ENCODE measurements around the gene FAM114A2. TPM values are rescaled to one million over a fixed set of nuclear protein-coding genes. Genes with fewer than 3 reads are reported as not detected.

Gene FAM114A2
- polyA plus RNA-seq, 1 of the 3 experiments (the other 2 are of a cell fraction): 9.0 TPM

GRCh38 chr5:154046486-154046885, 7.8 kb upstream of the FAM114A2 start:
- H3K79me2 ChIP-seq (ENCODE audit: insufficient read depth): peaks cover 67% of the 10 kb centered on the region
- DNase-seq: no peak
- H3K9ac ChIP-seq: no peak overlapping the region
- H3K4me3 ChIP-seq (ENCODE audit: low read depth in 2 of 2, low read length in 1 of 2): no peak overlapping the region
- no peaks in the 10 kb centered on the region; a peak in 2 of 4 replicates for H3K4me1 ChIP-seq (ENCODE audit: control insufficient read depth in 1 of 2, insufficient read depth in 2 of 2, low read depth in 1 of 2, low read length in 1 of 2)
- no peaks in the 10 kb centered on the region for H3K9me2 ChIP-seq
- H3F3A ChIP-seq (replicated peaks; ENCODE audit: insufficient read depth): no peaks in the 10 kb centered on the region
- no peaks in the 10 kb centered on the region for H3K9me3 ChIP-seq
- POLR2A ChIA-PET: no interaction called here
- H4K20me1 ChIP-seq (ENCODE audit: insufficient read depth): peaks cover 12% of the 10 kb centered on the region
- H3K27me3 ChIP-seq (ENCODE audit: insufficient read depth): no peaks in the 10 kb centered on the region
- peaks cover 28 to 73% of the 10 kb centered on the region in 2 experiments for H3K36me3 ChIP-seq (replicated peaks in 1 of 2; ENCODE audit: control insufficient read depth in 1 of 2, insufficient read depth in 2 of 2, low read length in 1 of 2)
- H2AFZ ChIP-seq (ENCODE audit: low read depth): no peak overlapping the region
- TF ChIP-seq RAD21 (IDR thresholded peaks at IDR 0.05; ENCODE audit: low read length) (no peak), GATA2 (CRISPR knock-in tag; IDR thresholded peaks at IDR 0.05) (no peak), PBX3 (IDR thresholded peaks at IDR 0.05) (no peak), ZBTB33 (IDR thresholded peaks at IDR 0.05; ENCODE audit: borderline replicate concordance, low read depth) (no peak), NFIC (IDR thresholded peaks at IDR 0.05; ENCODE audit: borderline replicate concordance) (no peak), MAX (IDR thresholded peaks at IDR 0.05; ENCODE audit: low read depth) (no peak), MEF2A (IDR thresholded peaks at IDR 0.05; ENCODE audit: borderline replicate concordance, low read depth) (no peak), TCF12 (IDR thresholded peaks at IDR 0.05) (no peak), TEAD4 (IDR thresholded peaks at IDR 0.05; ENCODE audit: borderline replicate concordance, insufficient read depth) (no peak), FOXJ3 (CRISPR knock-in tag; IDR thresholded peaks at IDR 0.05) (no peak), FOXM1 (IDR thresholded peaks at IDR 0.05; ENCODE audit: low read depth) (no peak), USF1 (IDR thresholded peaks at IDR 0.05; ENCODE audit: borderline replicate concordance, low read depth) (no peak)
- TF ChIP-seq, protein P1, sequence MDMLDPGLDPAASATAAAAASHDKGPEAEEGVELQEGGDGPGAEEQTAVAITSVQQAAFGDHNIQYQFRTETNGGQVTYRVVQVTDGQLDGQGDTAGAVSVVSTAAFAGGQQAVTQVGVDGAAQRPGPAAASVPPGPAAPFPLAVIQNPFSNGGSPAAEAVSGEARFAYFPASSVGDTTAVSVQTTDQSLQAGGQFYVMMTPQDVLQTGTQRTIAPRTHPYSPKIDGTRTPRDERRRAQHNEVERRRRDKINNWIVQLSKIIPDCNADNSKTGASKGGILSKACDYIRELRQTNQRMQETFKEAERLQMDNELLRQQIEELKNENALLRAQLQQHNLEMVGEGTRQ (IDR thresholded peaks at IDR 0.05; ENCODE audit: borderline replicate concordance, low read depth, low read length): no peak
- WGBS (ENCODE audit: low lambda C conversion rate): 87% methylated on average over 7 of the region's 7 CpGs
- H3K4me2 ChIP-seq: no peak overlapping the region
- CTCF ChIA-PET: interaction anchor here (0.9 to 1.1 kb wide), 3 partner anchors 9 to 359 kb away, joined by 3 to 4 read pairs (median 3); no protein-coding TSS in a partner anchor
- no peak overlapping the region for H3K27ac ChIP-seq (ENCODE audit: low read depth in 2 of 2, low read length in 1 of 2)

Measured in SK-N-SH (cell line).